G401 (cell line): ENCODE measurements around the gene ZNHIT1. TPM values are rescaled to one million over a fixed set of nuclear protein-coding genes. Genes with fewer than 3 reads are reported as not detected.
"Not testable (repeated sequence)": the region's sequence is repeated elsewhere in the genome, so short reads cannot be mapped to it uniquely, and the experiment has no call there.

Experiments
- DNase-seq: peaks from one replicate; pipeline ENCODE4 v3.0.0-alpha.2; 2015; ENCODE audit warnings: low spot score
- in situ Hi-C: cut with HindIII; loops from 2 replicates; pipeline ENCODE4 v1.10.0; 2016; ENCODE audit warnings: low sequenced_read_pairs, mixed read lengths
- total RNA-seq: library from RNA; depleted of rRNA; stranded (reverse); fragments of >200 nt; shearing (Covaris generic); gene quantifications from 2 replicates; pipeline ENCODE4 v1.2.3, GENCODE V29; 2014

The ZNHIT1 gene
- total RNA-seq, 1 experiment from 2014 or later = 74.5 TPM

- DNase-seq = no peak
Observed at GRCh38 chr7:101237206-101238067, 19.5 kb downstream of the ZNHIT1 start, which contains the start of gene CLDN15. CLDN15 (minus strand) TSS chr7:101237802; CDS start chr7:101237581, 221 bp downstream.

GRCh38 chr7:101238226-101239182 is 20.5 kb downstream of the ZNHIT1 start:
- DNase-seq = no peak
- in situ Hi-C loops = no loop called here

More at GRCh38 chr7:101237206-101238067, 19.5 kb downstream of the ZNHIT1 start, which contains the start of gene CLDN15:
- in situ Hi-C loops = no loop called here

GRCh38 chr7:101239191-101239950 is 21.4 kb downstream of the ZNHIT1 start:
- in situ Hi-C loops = no loop called here
- DNase-seq = no peak

GRCh38 chr7:101239951-101240220 is 21.9 kb downstream of the ZNHIT1 start:
- in situ Hi-C loops = no loop called here

GRCh38 chr7:101240226-101241014 is 22.5 kb downstream of the ZNHIT1 start:
- DNase-seq = no peak
- in situ Hi-C loops = no loop called here

More at GRCh38 chr7:101239951-101240220, 21.9 kb downstream of the ZNHIT1 start:
- DNase-seq = no peak

GRCh38 chr7:101241015-101241363 is 23.0 kb downstream of the ZNHIT1 start:
- in situ Hi-C loops = no loop called here
- DNase-seq = no peak

GRCh38 chr7:101241443-101242349 is 23.7 kb downstream of the ZNHIT1 start:
- no peak for DNase-seq
- in situ Hi-C loops = no loop called here

- in situ Hi-C loops = no loop called here
- DNase-seq = no peak
Observed at GRCh38 chr7:101243646-101244374, 25.8 kb downstream of the ZNHIT1 start.

- DNase-seq = peak; percentile 96
Observed at GRCh38 chr7:101244375-101245146, 26.6 kb downstream of the ZNHIT1 start, which contains the start of gene FIS1. FIS1 (minus strand) TSS chr7:101245081; CDS start chr7:101245004, 77 bp downstream.

GRCh38 chr7:101245147-101245668 is 27.2 kb downstream of the ZNHIT1 start:
- in situ Hi-C loops = no loop called here
- no peak for DNase-seq

More at GRCh38 chr7:101244375-101245146, 26.6 kb downstream of the ZNHIT1 start, which contains the start of gene FIS1:
- in situ Hi-C loops = no loop called here

- in situ Hi-C loops = no loop called here
- DNase-seq = no peak
Observed at GRCh38 chr7:101248276-101248675, 30.3 kb downstream of the ZNHIT1 start.

GRCh38 chr7:101250324-101250723 is 32.4 kb downstream of the ZNHIT1 start:
- no peak for DNase-seq
- in situ Hi-C loops = no loop called here

GRCh38 chr7:101251871-101252659 is 34.1 kb downstream of the ZNHIT1 start:
- in situ Hi-C loops = no loop called here

GRCh38 chr7:101253199-101253598 is 35.2 kb downstream of the ZNHIT1 start:
- in situ Hi-C loops, DNase-seq: not testable (repeated sequence)

More at GRCh38 chr7:101251871-101252659, 34.1 kb downstream of the ZNHIT1 start:
- peak; percentile 97 for DNase-seq

- no peak for DNase-seq
- in situ Hi-C loops = no loop called here
Observed at GRCh38 chr7:101255796-101256195, 37.8 kb downstream of the ZNHIT1 start.
